ENCODE measurements around the gene DUOXA2. TPM values are rescaled to one million over a fixed set of nuclear protein-coding genes. Genes with fewer than 3 reads are reported as not detected.

Gene DUOXA2
- total RNA-seq, 4 donors from 2014 or later: 0.68 to 10.0 TPM; not detected in 2

DNA sequence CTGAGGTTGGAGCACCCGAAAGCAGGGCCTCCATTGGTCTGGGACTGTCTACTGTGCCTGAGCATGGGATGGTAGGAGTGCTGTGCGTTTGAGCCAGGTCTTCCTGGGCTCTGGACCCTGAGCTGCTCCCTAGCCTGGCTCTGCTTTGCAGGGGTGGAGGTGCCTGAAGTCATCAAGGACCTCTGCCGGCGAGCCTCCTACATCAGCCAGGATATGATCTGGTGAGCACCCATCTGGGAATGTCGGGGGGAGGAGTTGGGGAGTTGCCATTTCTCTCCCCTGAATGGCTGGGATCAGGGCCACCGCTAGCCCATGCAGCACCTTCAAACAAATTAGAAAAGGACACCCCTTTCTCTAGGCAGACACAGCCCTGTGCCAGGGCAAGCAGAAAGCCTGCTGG is 36.4 kb downstream of the DUOXA2 start:
- Histone ChIP-seq H3K27me3 (no peaks in the 10 kb centered on the region), H3K4me3 (no peak overlapping the region), H3K9me3 (no peaks in the 10 kb centered on the region), H3K36me3 (no peaks in the 10 kb centered on the region), H3K27ac (no peak overlapping the region), H3K4me1 (no peaks in the 10 kb centered on the region)
- 86% methylated on average over 4 of the region's 6 CpGs; no CpG with 5 or more reads in 1 of the 2 donors for WGBS, 2 donors (ENCODE audit: low coverage in 1 of 2)
- no peak for TF ChIP-seq EP300 (IDR thresholded peaks at IDR 0.05; ENCODE audit: low read depth)
- TF ChIP-seq, protein P1, sequence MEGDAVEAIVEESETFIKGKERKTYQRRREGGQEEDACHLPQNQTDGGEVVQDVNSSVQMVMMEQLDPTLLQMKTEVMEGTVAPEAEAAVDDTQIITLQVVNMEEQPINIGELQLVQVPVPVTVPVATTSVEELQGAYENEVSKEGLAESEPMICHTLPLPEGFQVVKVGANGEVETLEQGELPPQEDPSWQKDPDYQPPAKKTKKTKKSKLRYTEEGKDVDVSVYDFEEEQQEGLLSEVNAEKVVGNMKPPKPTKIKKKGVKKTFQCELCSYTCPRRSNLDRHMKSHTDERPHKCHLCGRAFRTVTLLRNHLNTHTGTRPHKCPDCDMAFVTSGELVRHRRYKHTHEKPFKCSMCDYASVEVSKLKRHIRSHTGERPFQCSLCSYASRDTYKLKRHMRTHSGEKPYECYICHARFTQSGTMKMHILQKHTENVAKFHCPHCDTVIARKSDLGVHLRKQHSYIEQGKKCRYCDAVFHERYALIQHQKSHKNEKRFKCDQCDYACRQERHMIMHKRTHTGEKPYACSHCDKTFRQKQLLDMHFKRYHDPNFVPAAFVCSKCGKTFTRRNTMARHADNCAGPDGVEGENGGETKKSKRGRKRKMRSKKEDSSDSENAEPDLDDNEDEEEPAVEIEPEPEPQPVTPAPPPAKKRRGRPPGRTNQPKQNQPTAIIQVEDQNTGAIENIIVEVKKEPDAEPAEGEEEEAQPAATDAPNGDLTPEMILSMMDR (IDR thresholded peaks at IDR 0.05): no peak
- no peak for TF ChIP-seq POLR2A (IDR thresholded peaks at IDR 0.05)
- TF ChIP-seq POLR2AphosphoS5 (IDR thresholded peaks at IDR 0.05): no peak
- in situ Hi-C loops (cut with MboI; ENCODE audit: low pct_ligation_motif_present in 1 of 4, low pct_unique_long_range_greater_than_20kb in 1 of 4, low sequenced_read_pairs in 3 of 4) (loop anchor here in 2 of 4 donors (25.0 kb wide), 2 partner anchors 237 to 462 kb away; partner anchors contain the start of gene GATM (in 1 of the 2)), intact Hi-C loops (cut with DNase I; ENCODE audit: low total_unique reads) (no loop called here)
- DNase-seq: no peak

- intact Hi-C loops (cut with DNase I; ENCODE audit: low total_unique reads) (no loop called here), in situ Hi-C loops (cut with MboI; ENCODE audit: low pct_ligation_motif_present in 1 of 4, low pct_unique_long_range_greater_than_20kb in 1 of 4, low sequenced_read_pairs in 3 of 4) (loop anchor here in 2 of 4 donors (25.0 kb wide), 2 partner anchors 236 to 461 kb away; partner anchors contain the start of gene GATM (in 1 of the 2))
- whole genome bisulfite sequencing, 2 donors (ENCODE audit: low coverage in 1 of 2): 83 to 100% methylated on average over 2 to 6 of the region's 6 CpGs
- Histone ChIP-seq H3K4me1 (no peaks in the 10 kb centered on the region), H3K4me3 (no peak overlapping the region), H3K27me3 (no peaks in the 10 kb centered on the region), H3K36me3 (no peaks in the 10 kb centered on the region), H3K27ac (no peak overlapping the region), H3K9me3 (no peaks in the 10 kb centered on the region)
- no peak for DNase-seq
- TF ChIP-seq EP300 (IDR thresholded peaks at IDR 0.05; ENCODE audit: low read depth): no peak
These were observed 36.9 kb downstream of the DUOXA2 start for GRCh38 chr15:45150997-45151396.

GRCh38 chr15:45151998-45152828 is 38.1 kb downstream of the DUOXA2 start:
- H3K36me3 ChIP-seq: no peaks in the 10 kb centered on the region
- DNase-seq: no peak
- in situ Hi-C loops (cut with MboI; ENCODE audit: low pct_ligation_motif_present in 1 of 4, low pct_unique_long_range_greater_than_20kb in 1 of 4, low sequenced_read_pairs in 3 of 4): loop anchor here in 2 of 4 donors (25.0 kb wide), 2 partner anchors 235 to 460 kb away; partner anchors contain the start of gene GATM (in 1 of the 2)
- intact Hi-C loops (cut with DNase I; ENCODE audit: low total_unique reads): no loop called here
- 94% methylated on average over 36 of the region's 36 CpGs; no CpG with 5 or more reads in 1 of the 2 donors for WGBS, 2 donors (ENCODE audit: low coverage in 1 of 2)
- no peak overlapping the region for H3K4me3 ChIP-seq
- no peaks in the 10 kb centered on the region for H3K9me3 ChIP-seq
- H3K27me3 ChIP-seq: no peaks in the 10 kb centered on the region
- no peak overlapping the region for H3K27ac ChIP-seq
- H3K4me1 ChIP-seq: no peaks in the 10 kb centered on the region
- no peak for TF ChIP-seq POLR2A (IDR thresholded peaks at IDR 0.05)

GRCh38 chr15:45155739-45156138 is 41.6 kb downstream of the DUOXA2 start:
- Histone ChIP-seq H3K4me1 (no peaks in the 10 kb centered on the region), H3K27ac (no peak overlapping the region), H3K36me3 (no peaks in the 10 kb centered on the region), H3K27me3 (no peaks in the 10 kb centered on the region), H3K9me3 (no peaks in the 10 kb centered on the region), H3K4me3 (no peak overlapping the region)
- in situ Hi-C loops (cut with MboI; ENCODE audit: low pct_ligation_motif_present in 1 of 4, low pct_unique_long_range_greater_than_20kb in 1 of 4, low sequenced_read_pairs in 3 of 4) (loop anchor here in 2 of 4 donors (25.0 kb wide), 2 partner anchors 232 to 457 kb away; partner anchors contain the start of gene GATM (in 1 of the 2)), intact Hi-C loops (cut with DNase I; ENCODE audit: low total_unique reads) (loop anchor here (1.0 kb wide), 1 partner anchor 9 kb away; no protein-coding TSS in a partner anchor)
- WGBS, 2 donors (ENCODE audit: low coverage in 1 of 2): 79% methylated on average over 8 of the region's 8 CpGs; no CpG with 5 or more reads in 1 of the 2 donors
- no peak for DNase-seq
- no peak for TF ChIP-seq POLR2A (IDR thresholded peaks at IDR 0.05)
- TF ChIP-seq EP300 (IDR thresholded peaks at IDR 0.05; ENCODE audit: low read depth): no peak
- TF ChIP-seq, protein P1 (IDR thresholded peaks at IDR 0.05): no peak
- no peak for TF ChIP-seq POLR2AphosphoS5 (IDR thresholded peaks at IDR 0.05)
